SJCRH30 (cell line): ENCODE results near the gene ADARB2. TPM values are rescaled to one million over a fixed set of nuclear protein-coding genes. Genes with fewer than 3 reads are reported as not detected.

Source experiments
- DNase-seq, 2 experiments: peaks; one replicate each; pipeline ENCODE4 v3.0.0-alpha.2; 2015 to 2020
- H3K27ac ChIP-seq: fragments of 250-450 bp; sonication (Bioruptor Pico); 2 replicates; pipeline ENCODE4 v1.5.1; 2020; ENCODE audit warnings: mild to moderate bottlenecking, moderate library complexity
- H3K27me3 ChIP-seq: fragments of 250-450 bp; sonication (Bioruptor Pico); 2 replicates; pipeline ENCODE4 v1.5.1; 2020; ENCODE audit warnings: mild to moderate bottlenecking, moderate library complexity
- H3K36me3 ChIP-seq: fragments of 250-450 bp; sonication (Bioruptor Pico); 2 replicates; pipeline ENCODE4 v1.5.1; 2020; ENCODE audit warnings: mild to moderate bottlenecking, moderate library complexity
- H3K4me1 ChIP-seq: fragments of 250-450 bp; sonication (Bioruptor Pico); 2 replicates; pipeline ENCODE4 v1.5.1; 2020; ENCODE audit warnings: mild to moderate bottlenecking, moderate library complexity
- H3K4me3 ChIP-seq: fragments of 250-450 bp; sonication (Bioruptor Pico); 2 replicates; pipeline ENCODE4 v1.5.1; 2020; ENCODE audit warnings: mild to moderate bottlenecking, moderate library complexity
- H3K9me3 ChIP-seq: fragments of 250-450 bp; sonication (Bioruptor Pico); replicated peaks from 2 replicates; pipeline ENCODE4 v1.5.1; 2020; ENCODE audit warnings: mild to moderate bottlenecking, moderate library complexity
- total RNA-seq: library from RNA; depleted of rRNA; stranded (reverse); fragments of >200 nt; shearing (Covaris generic); gene quantifications from 2 replicates; pipeline ENCODE4 v1.2.3, GENCODE V29; 2014

Gene ADARB2
- total RNA-seq, 1 experiment from 2014 or later = not detected

DNA sequence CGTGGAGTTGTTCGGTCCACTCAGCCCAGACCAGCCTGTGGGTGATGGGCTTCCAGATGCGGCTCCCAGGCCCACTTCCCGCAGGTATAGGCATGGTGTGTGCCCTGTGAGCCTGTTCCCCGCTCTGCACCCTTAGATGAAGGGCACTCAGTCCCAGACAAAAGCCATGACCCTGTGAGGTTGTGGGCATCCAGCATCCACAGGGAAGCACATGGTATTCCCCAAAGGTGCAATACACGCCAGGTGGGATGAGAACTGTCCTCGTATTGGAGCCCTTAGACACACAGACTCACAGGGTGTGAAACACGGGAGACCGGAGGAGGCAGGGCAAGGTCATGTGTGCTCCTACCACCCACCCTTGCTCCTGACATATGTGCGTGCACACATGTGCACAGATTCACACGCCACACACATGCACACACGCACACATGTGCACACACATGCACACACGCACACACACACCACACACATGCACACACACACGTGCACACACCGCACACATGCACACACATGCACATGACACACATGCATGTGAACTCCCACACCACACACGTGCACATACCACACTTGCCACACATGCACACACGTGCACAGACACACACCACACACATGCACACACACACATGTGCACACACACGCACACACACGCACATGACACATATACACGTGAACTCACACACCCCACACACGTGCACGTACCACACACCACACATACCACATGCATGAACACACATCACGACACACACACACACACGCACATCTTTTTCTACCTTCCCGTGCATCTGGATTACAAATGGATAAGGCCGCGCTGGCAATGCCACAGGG is 361.8 kb downstream of the ADARB2 start:
- Histone ChIP-seq H3K27ac (no peak overlapping the region), H3K36me3 (no peaks in the 10 kb centered on the region), H3K4me3 (no peak overlapping the region), H3K9me3 (no peaks in the 10 kb centered on the region), H3K4me1 (no peaks in the 10 kb centered on the region), H3K27me3 (no peaks in the 10 kb centered on the region)
- DNase-seq = no peak

DNA sequence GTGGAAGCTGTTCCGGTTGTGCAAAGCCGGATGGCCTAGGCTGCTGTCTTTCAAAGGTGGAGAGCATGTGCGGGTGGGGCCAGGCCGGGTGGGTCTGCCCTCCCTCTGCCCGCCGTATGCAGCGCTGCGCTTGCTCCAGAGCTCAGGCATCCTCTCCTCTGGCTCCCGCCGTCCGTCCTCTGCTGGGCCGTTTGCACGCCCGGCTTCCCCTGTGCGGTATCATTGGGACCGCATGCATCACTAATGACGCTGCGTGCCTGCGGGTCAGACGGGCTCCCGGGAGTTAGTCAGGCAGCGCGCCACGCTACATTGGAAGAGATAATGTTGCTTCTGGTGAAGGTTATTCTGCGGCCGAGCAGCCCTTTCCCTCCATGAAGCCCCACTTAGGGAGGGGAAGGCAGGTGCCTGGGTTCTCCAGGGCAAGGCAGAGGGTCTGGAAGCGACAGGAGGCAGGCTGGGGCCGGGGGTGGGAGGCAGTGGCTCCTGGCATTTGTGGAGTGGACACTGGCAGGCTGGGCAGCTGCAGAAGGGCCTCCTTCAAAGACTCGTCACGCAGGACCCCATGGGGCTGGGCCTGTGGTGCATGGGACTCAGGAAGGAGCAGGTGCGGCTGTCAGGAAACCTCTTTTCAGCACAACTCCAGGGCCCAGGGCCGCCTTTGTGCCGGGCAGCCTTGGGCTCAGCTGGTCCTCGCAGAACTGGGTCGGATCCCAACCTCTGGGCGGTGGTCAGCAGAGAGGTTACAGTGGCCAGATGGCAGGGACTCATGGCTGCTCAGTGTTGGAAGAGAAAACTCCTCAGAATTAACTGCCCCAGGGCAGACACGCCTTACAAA is 362.6 kb downstream of the ADARB2 start:
- DNase-seq = no peak
- Histone ChIP-seq H3K36me3 (no peaks in the 10 kb centered on the region), H3K9me3 (no peaks in the 10 kb centered on the region), H3K27me3 (no peaks in the 10 kb centered on the region), H3K27ac (no peak overlapping the region), H3K4me1 (no peaks in the 10 kb centered on the region), H3K4me3 (no peak overlapping the region)

DNA sequence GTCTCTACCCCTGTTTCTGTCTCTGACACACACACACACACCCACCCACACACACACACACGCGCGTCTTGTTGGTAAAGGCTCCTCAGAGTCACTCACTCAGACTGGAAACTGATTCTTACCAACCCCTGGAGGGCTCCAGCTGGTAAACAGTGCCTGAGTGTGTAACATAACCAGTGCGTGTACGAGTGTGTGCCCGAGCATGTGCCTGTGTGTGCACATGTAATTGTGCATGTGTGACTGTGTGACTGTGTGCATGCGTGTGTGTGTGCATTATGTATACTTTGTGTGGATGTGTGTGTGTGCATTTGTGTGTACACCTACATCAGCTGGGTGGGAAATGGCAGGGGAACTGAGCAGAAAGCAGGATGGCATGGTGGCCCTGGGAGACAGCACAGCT is 364.0 kb downstream of the ADARB2 start:
- DNase-seq = no peak
- Histone ChIP-seq H3K9me3 (no peaks in the 10 kb centered on the region), H3K27me3 (no peaks in the 10 kb centered on the region), H3K4me1 (no peaks in the 10 kb centered on the region), H3K27ac (no peak overlapping the region), H3K4me3 (no peak overlapping the region), H3K36me3 (no peaks in the 10 kb centered on the region)

- H3K36me3 ChIP-seq = no peaks in the 10 kb centered on the region
- DNase-seq = no peak
- H3K27me3 ChIP-seq = no peaks in the 10 kb centered on the region
- H3K9me3 ChIP-seq = no peaks in the 10 kb centered on the region
- no peak overlapping the region for H3K4me3 ChIP-seq
- no peak overlapping the region for H3K27ac ChIP-seq
- no peaks in the 10 kb centered on the region for H3K4me1 ChIP-seq
Measured at GRCh38 chr10:1372212-1372611, 365.1 kb downstream of the ADARB2 start.

DNA sequence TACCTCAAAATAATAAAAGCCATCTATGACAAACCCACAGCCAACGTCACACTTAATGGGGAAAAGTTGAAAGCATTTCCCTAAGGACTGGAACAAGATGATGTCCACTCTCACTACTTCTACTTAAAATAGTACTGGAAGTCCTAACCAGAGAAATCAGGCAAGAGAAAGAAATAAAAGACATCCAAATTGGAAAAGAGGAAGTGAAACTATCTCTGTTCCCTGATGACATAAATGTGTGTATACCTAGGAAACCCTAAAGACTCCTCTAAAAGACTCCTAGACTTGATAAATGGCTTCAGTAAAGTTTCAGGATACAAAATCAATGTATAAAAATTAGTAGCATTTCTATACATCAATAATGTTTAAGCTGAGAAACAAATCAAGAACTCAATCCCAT is 367.0 kb downstream of the ADARB2 start:
- Histone ChIP-seq H3K27me3 (no peaks in the 10 kb centered on the region), H3K4me1 (no peaks in the 10 kb centered on the region), H3K4me3 (no peak overlapping the region), H3K9me3 (no peaks in the 10 kb centered on the region), H3K27ac (no peak overlapping the region), H3K36me3 (no peaks in the 10 kb centered on the region)
- DNase-seq = no peak

DNA sequence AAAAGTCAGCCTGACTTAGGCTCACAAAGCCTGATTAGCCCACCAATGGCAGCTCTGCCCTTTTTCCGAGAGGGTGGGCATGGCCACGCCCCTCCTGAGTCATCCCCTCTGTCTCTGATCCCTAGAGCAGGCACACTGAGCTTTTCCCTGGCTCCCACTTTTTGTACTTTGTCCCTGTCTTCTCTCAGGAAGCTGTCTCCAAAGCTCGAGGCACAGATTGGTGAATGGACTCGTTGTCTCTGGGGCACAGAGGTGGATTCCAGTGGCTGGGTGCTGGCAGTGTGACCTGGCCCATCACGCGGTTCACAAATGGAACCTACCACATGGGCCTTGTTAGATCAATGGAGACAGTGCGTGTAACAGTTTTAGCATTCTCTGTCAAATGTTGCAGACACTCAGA is 367.7 kb downstream of the ADARB2 start:
- H3K36me3 ChIP-seq = no peaks in the 10 kb centered on the region
- H3K27ac ChIP-seq = no peak overlapping the region
- DNase-seq = no peak
- no peaks in the 10 kb centered on the region for H3K4me1 ChIP-seq
- H3K4me3 ChIP-seq = no peak overlapping the region
- no peaks in the 10 kb centered on the region for H3K27me3 ChIP-seq
- H3K9me3 ChIP-seq = no peaks in the 10 kb centered on the region

DNA sequence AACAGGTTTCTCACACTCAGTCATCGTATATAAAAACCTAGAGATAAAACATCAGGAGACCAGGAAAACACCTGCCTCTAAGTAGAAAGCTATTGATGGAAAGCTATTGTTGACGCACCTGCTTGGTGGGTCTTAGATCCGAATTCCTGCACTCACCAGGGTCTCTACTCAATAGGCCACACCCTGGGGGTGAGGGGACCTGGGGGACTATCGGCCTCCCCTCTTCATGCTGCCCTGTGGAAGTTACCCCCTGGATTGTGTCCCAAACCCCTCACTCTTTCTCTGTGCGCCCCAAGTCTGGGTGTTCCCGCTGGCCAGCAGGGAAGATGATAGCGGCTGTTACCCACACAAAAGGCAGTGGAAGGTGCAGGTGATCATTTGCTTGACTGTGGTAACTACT is 368.1 kb downstream of the ADARB2 start:
- Histone ChIP-seq H3K36me3 (no peaks in the 10 kb centered on the region), H3K27me3 (no peaks in the 10 kb centered on the region), H3K9me3 (no peaks in the 10 kb centered on the region), H3K4me1 (no peaks in the 10 kb centered on the region), H3K4me3 (no peak overlapping the region), H3K27ac (no peak overlapping the region)
- no peak for DNase-seq

DNA sequence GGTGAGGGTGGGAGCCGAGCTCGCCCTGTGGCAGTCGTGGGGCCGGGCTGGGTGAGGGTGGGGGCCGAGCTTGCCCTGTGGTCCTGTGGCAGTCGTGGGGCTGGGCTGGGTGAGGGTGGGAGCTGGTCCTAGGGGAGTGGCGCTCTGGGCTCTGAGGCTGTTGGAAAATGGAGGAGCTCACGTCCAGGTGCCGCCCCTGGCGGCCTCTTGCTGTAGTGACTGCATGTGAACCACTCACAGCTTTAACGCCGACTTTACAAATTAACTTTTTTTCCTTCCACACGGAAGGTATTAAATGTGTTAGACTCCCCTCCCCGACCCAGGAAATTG is 368.5 kb downstream of the ADARB2 start:
- H3K36me3 ChIP-seq = no peaks in the 10 kb centered on the region
- H3K4me3 ChIP-seq = no peak overlapping the region
- H3K9me3 ChIP-seq = no peaks in the 10 kb centered on the region
- DNase-seq = peak; percentile 10 to 27
- H3K27me3 ChIP-seq = no peaks in the 10 kb centered on the region
- H3K4me1 ChIP-seq = no peaks in the 10 kb centered on the region
- no peak overlapping the region for H3K27ac ChIP-seq

DNA sequence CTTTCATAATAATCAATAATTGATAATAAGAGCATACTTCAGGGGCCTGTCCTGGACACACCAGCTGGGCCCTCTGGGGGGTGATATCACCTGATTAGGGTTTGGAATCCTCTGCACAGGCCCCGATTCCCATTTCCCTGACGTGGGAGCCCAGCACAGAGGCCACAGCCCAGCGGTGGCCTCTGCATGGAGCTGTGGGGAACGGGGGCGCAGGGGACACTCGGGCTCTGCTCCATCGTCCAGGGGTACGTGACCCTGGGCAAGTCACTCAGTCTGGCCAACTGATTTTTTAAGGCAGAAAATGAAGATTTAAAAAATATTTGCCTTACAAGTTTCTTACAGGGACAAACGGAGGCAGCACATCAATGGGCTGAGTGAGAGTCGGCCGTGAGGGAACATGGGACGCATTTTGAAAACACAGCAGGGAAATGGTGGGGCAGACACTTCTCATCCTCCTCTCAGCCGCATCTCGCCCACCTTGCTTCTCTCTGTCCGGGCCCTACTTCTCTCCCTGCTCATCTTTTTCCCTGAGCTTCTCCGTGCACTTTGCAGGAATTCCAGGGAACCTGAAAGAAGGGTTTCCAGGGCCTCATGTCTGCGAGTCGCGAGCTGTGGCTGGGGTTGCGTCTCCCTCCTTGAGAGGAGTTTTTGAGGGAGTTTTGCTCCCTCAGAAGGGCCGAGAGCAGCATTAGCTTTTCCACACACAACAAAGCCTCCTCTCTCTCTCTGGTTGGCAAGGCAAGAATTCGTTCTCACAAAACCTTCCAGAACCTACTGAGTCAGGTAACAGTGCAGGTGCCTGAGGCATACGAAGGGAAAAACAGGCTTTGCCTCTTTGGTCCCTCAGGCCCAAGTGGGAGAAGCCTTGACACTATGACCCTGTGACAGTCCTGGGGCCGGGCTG is 369.1 kb downstream of the ADARB2 start:
- no peak overlapping the region for H3K4me3 ChIP-seq
- H3K27ac ChIP-seq = no peak overlapping the region
- H3K36me3 ChIP-seq = no peaks in the 10 kb centered on the region
- no peaks in the 10 kb centered on the region for H3K4me1 ChIP-seq
- no peaks in the 10 kb centered on the region for H3K9me3 ChIP-seq
- H3K27me3 ChIP-seq = no peaks in the 10 kb centered on the region
- no peak for DNase-seq

DNA sequence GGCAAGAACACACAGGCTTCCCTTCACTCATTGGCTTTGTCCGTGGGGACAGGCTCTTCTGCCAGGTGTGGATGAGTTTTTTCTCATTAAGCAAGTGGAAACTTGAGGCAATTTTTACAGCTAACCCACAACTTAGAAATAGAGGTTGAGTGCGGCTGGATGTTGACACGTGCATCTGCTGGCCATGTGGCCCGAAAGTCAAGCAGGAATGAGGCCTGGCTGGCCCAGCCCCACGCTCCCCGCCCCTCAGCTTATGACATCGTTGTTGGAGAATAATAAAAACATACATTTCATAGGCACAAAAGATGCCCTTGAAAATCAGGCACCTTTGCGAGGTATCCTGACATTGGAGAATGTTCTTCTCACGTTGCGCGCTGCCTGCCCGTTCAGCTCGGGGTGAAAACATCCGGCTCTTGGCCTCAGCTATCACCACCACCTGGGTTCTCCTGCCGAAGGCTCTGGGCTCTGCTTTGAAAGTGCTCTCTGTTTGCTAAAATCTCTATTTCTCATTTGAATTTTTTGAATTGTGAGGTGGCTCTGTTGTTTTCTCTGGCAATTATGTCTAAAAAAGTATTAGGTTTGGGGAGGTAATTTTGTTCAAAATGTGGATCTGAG is 370.4 kb downstream of the ADARB2 start:
- Histone ChIP-seq H3K4me1 (no peaks in the 10 kb centered on the region), H3K27me3 (no peaks in the 10 kb centered on the region), H3K9me3 (no peaks in the 10 kb centered on the region), H3K36me3 (no peaks in the 10 kb centered on the region), H3K27ac (no peak overlapping the region), H3K4me3 (no peak overlapping the region)
- DNase-seq = no peak

- H3K9me3 ChIP-seq = no peaks in the 10 kb centered on the region
- no peak overlapping the region for H3K4me3 ChIP-seq
- H3K27ac ChIP-seq = no peak overlapping the region
- H3K4me1 ChIP-seq = no peaks in the 10 kb centered on the region
- H3K27me3 ChIP-seq = no peaks in the 10 kb centered on the region
- no peak for DNase-seq
- no peaks in the 10 kb centered on the region for H3K36me3 ChIP-seq
Measured at GRCh38 chr10:1366322-1366691, 371.0 kb downstream of the ADARB2 start.

DNA sequence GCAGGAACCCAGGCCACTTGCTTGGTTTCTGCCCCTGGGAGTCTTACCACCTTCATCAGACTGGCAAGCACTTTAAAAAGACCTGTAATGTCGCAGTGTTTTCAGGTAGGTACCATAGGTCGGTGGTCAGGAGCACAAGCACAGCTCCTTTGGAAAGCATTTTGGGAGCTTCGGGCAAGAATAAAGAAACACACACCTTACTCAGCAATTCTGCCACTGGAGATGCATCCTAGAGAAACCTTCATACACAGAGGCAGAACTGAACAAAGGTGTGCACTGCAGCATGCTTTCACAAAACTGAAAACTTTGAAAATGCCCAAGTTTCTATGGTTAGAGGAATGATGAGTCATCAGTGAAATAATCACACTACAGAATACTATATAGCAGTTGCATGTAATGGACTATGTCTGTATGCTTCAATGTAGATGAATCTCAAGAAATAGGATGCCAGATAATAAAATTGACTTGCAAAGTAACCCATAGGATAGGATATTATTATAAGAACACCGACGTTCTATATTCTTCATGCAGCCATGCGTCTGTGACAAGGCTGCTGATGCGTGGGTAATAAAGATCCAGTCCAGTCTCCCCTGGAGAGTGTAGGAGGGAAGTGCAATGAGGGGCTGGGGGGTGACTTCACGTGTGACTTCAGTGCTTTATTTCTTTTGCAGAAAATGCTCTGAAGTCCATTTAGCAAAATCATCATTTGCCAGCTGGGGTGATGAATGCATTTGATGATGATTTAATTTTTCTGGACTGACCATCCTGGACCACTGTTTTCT is 371.6 kb downstream of the ADARB2 start:
- Histone ChIP-seq H3K36me3 (no peaks in the 10 kb centered on the region), H3K4me1 (no peaks in the 10 kb centered on the region), H3K27me3 (no peaks in the 10 kb centered on the region), H3K27ac (no peak overlapping the region), H3K9me3 (no peaks in the 10 kb centered on the region), H3K4me3 (no peak overlapping the region)
- DNase-seq = no peak

- H3K9me3 ChIP-seq = no peaks in the 10 kb centered on the region
- no peaks in the 10 kb centered on the region for H3K4me1 ChIP-seq
- no peak overlapping the region for H3K27ac ChIP-seq
- no peak overlapping the region for H3K4me3 ChIP-seq
- H3K36me3 ChIP-seq = no peaks in the 10 kb centered on the region
- H3K27me3 ChIP-seq = no peaks in the 10 kb centered on the region
- no peak for DNase-seq
Measured at GRCh38 chr10:1364151-1364910, 373.0 kb downstream of the ADARB2 start.
